IPS DF 4.7 (cell line): ENCODE data around the gene VDR.

ENCODE experiments used
- DNase-seq: peaks from one replicate; pipeline ENCODE4 v3.0.0-alpha.2; 2013; ENCODE audit warnings: low spot score; ENCODE audit errors: extremely low read depth

Gene VDR

GRCh38 chr12:47795814-47796411 is 108.9 kb downstream of the VDR start:
- no peak for DNase-seq

GRCh38 chr12:47795121-47795813 is 109.5 kb downstream of the VDR start:
- no peak for DNase-seq

- no peak for DNase-seq
Observed at GRCh38 chr12:47794679-47795078, 110.1 kb downstream of the VDR start.

GRCh38 chr12:47793015-47793681 is 111.6 kb downstream of the VDR start:
- no peak for DNase-seq

- DNase-seq = no peak
Observed at GRCh38 chr12:47791874-47792273, 112.9 kb downstream of the VDR start.
